Testis (tissue), 2 donors: ENCODE data around the gene STRN4.

ENCODE experiments used
- CTCF ChIP-seq, 3 experiments: fragments of 450-650 bp in 2 of 3; fragments of 200-600 bp in 1 of 3; sonication (generic) in 1 of 3; IDR thresholded peaks; one replicate each; pipeline ENCODE4 v1.5.1; 2016 to 2019; ENCODE audit warnings: antibody characterized with exemption in 3 of 3, mild to moderate bottlenecking in 2 of 3, moderate library complexity in 1 of 3
- POLR2A ChIP-seq: fragments of 450-650 bp; IDR thresholded peaks from one replicate; pipeline ENCODE4 v1.6.1; 2017; ENCODE audit warnings: antibody characterized with exemption, mild to moderate bottlenecking, moderate library complexity

GRCh38 chr19:46745521-46746280 is 549 bp downstream of the STRN4 start, which contains the start of gene FKRP:
- no peak for TF ChIP-seq CTCF (IDR thresholded peaks at IDR 0.05)
- TF ChIP-seq POLR2A = no peak
